Panc1 (cell line): Measurements from ENCODE around the gene NDUFB2. TPM values are rescaled to one million over a fixed set of nuclear protein-coding genes. Genes with fewer than 3 reads are reported as not detected.

Experiments
- ATAC-seq: fragments of 200-7000 bp; cut with Tn5 transposase; 2 replicates; pipeline ENCODE4 v1.9.1; 2020; ENCODE audit warnings: mild to moderate bottlenecking, moderate library complexity
- BruUV-seq: library from RNA; stranded (reverse); fragments of 400-500 nt; replicated peaks from 2 replicates; lab custom pipeline; 2021; lab: Mats Ljungman, UMichigan
- CTCF ChIA-PET: fragments of 300-600 bp; sonication (Branson Sonifier 250); formaldehyde crosslinking; loops from one replicate; lab custom pipeline; 2022; ENCODE audit warnings: antibody characterized with exemption; lab: Charles Lee
- POLR2A ChIA-PET: fragments of 300-600 bp; sonication (Branson Sonifier 250); formaldehyde crosslinking; loops from one replicate; lab custom pipeline; 2022; ENCODE audit warnings: antibody characterized with exemption; lab: Charles Lee
- DNase-seq: peaks from one replicate; pipeline ENCODE4 v3.0.0-alpha.2; 2010; ENCODE audit warnings: low read depth, low spot score
- H3K27ac ChIP-seq: 2 replicates; pipeline ENCODE4 v1.5.1; 2011; ENCODE audit warnings: mild to moderate bottlenecking, low read length, inconsistent platforms
- H3K27me3 ChIP-seq: fragments of 200-500 bp; sonication (Bioruptor generic); 2 replicates; pipeline ENCODE4 v1.6.0; 2014; ENCODE audit warnings: low read length, inconsistent platforms; ENCODE audit not compliant: control insufficient read depth, insufficient read depth
- H3K36me3 ChIP-seq: fragments of 200-500 bp; sonication (Bioruptor generic); 2 replicates; pipeline ENCODE4 v1.5.1; 2014; ENCODE audit warnings: inconsistent platforms, mild to moderate bottlenecking, low read length, moderate library complexity; ENCODE audit not compliant: control insufficient read depth, insufficient read depth
- H3K4me1 ChIP-seq: 2 replicates; pipeline ENCODE4 v1.5.1; 2011; ENCODE audit warnings: inconsistent platforms, mild to moderate bottlenecking, low read length, moderate library complexity; ENCODE audit not compliant: control insufficient read depth, insufficient read depth
- H3K4me3 ChIP-seq, 2 experiments: 2 replicates each; pipeline ENCODE4 v1.5.1; 2011 to 2012; ENCODE audit warnings: low read depth in 2 of 2, low read length in 2 of 2, mild to moderate bottlenecking in 2 of 2, inconsistent platforms in 1 of 2, moderate library complexity in 1 of 2
- H3K9me3 ChIP-seq: fragments of 200-500 bp; sonication (Bioruptor generic); 2 replicates; pipeline ENCODE4 v1.5.1; 2014; ENCODE audit warnings: low read depth, mild to moderate bottlenecking, inconsistent platforms, low read length, moderate library complexity; ENCODE audit not compliant: control insufficient read depth, insufficient read depth
- CTCF ChIP-seq: fragments of 450-650 bp; IDR thresholded peaks from 2 replicates; pipeline ENCODE4 v1.5.1; 2017; ENCODE audit warnings: mild to moderate bottlenecking
- POLR2AphosphoS5 ChIP-seq: IDR thresholded peaks from 2 replicates; pipeline ENCODE4 v1.6.1; 2012; ENCODE audit warnings: mild to moderate bottlenecking, low read depth, low read length, moderate library complexity
- REST ChIP-seq, 2 experiments: IDR thresholded peaks; 2 replicates each; pipeline ENCODE4 v1.6.1; 2011 to 2012; ENCODE audit warnings: low read depth in 2 of 2, control low read depth in 1 of 2, low read length in 1 of 2, mild to moderate bottlenecking in 1 of 2, moderate library complexity in 1 of 2; ENCODE audit not compliant: insufficient read depth in 1 of 2
- SIN3A ChIP-seq: IDR thresholded peaks from 2 replicates; pipeline ENCODE4 v1.6.1; 2012; ENCODE audit warnings: low read depth, mild to moderate bottlenecking, low read length, moderate library complexity, borderline replicate concordance; ENCODE audit not compliant: insufficient read depth
- TCF7L2 ChIP-seq: IDR thresholded peaks from 2 replicates; pipeline ENCODE4 v1.6.1; 2011; ENCODE audit warnings: mild to moderate bottlenecking, low read depth, low read length, inconsistent platforms
- in situ Hi-C: cut with HindIII; loops from 2 replicates; pipeline ENCODE4 v1.10.0; 2016; ENCODE audit warnings: low sequenced_read_pairs, low pct_unique_long_range_greater_than_20kb
- intact Hi-C: fragments of 100-400 bp; cut with micrococcal nuclease; formaldehyde crosslinking; loops from one replicate; pipeline ENCODE4 v1.10.0; 2022; ENCODE audit not compliant: unreplicated experiment
- total RNA-seq: library from RNA; stranded (reverse); gene quantifications from one replicate; pipeline ENCODE4 v1.2.1, GENCODE V29; 2021; ENCODE audit not compliant: unreplicated experiment

NDUFB2 gene
- total RNA-seq, 1 experiment from 2014 or later, result 246 TPM

GRCh38 chr7:140688341-140688740, 8.2 kb upstream of the NDUFB2 start:
- Histone ChIP-seq H3K9me3 (no peaks in the 10 kb centered on the region), H3K27me3 (no peaks in the 10 kb centered on the region), H3K4me3 (no peak overlapping the region), H3K27ac (no peak overlapping the region), H3K4me1 (no peaks in the 10 kb centered on the region), H3K36me3 (no peaks in the 10 kb centered on the region)
- CTCF ChIA-PET, result no interaction called here
- POLR2A ChIA-PET, result interaction anchor here (0.7 kb wide), 1 partner anchor 194 kb away, joined by 4 read pairs; no protein-coding TSS in a partner anchor
- no peak for TF ChIP-seq TCF7L2
- no peak for TF ChIP-seq SIN3A
- no peak for TF ChIP-seq CTCF
- no peak for TF ChIP-seq POLR2AphosphoS5
- no peak for TF ChIP-seq REST (IDR thresholded peaks at IDR 0.05; ENCODE audit: insufficient read depth in 1 of 2, low read depth in 2 of 2, low read length in 1 of 2)
- intact Hi-C loops, result no loop called here
- no peak for ATAC-seq
- no TSS peak for BruUV-seq
- DNase-seq, result no peak
- in situ Hi-C loops, result no loop called here

GRCh38 chr7:140689199-140690152, 7.0 kb upstream of the NDUFB2 start:
- in situ Hi-C loops (no loop called here), intact Hi-C loops (no loop called here)
- Histone ChIP-seq H3K9me3 (no peaks in the 10 kb centered on the region), H3K4me3 (no peak overlapping the region), H3K36me3 (no peaks in the 10 kb centered on the region), H3K4me1 (no peaks in the 10 kb centered on the region), H3K27ac (no peak overlapping the region), H3K27me3 (no peaks in the 10 kb centered on the region)
- BruUV-seq, result no TSS peak
- DNase-seq, result no peak
- no peak for ATAC-seq
- TF ChIP-seq REST (IDR thresholded peaks at IDR 0.05; ENCODE audit: insufficient read depth in 1 of 2, low read depth in 2 of 2, low read length in 1 of 2), result no peak
- TF ChIP-seq TCF7L2, result no peak
- no peak for TF ChIP-seq CTCF
- no peak for TF ChIP-seq POLR2AphosphoS5
- no peak for TF ChIP-seq SIN3A
- ChIA-PET POLR2A (interaction anchor here (0.7 kb wide), 1 partner anchor 195 kb away, joined by 4 read pairs; no protein-coding TSS in a partner anchor), CTCF (no interaction called here)
